HTR-8/SVneo (cell line): ENCODE results near the gene TNK1.

Experiments used
- DNase-seq: peaks from one replicate; pipeline ENCODE4 v3.0.0; 2011; ENCODE audit warnings: low spot score, mixed read lengths; ENCODE audit not compliant: insufficient read length
- FAIRE-seq: peaks from 2 replicates; lab custom pipeline; 2011; peaks lifted over from hg19 to GRCh38; lab: Jason Lieb, UNC

Gene TNK1

DNA sequence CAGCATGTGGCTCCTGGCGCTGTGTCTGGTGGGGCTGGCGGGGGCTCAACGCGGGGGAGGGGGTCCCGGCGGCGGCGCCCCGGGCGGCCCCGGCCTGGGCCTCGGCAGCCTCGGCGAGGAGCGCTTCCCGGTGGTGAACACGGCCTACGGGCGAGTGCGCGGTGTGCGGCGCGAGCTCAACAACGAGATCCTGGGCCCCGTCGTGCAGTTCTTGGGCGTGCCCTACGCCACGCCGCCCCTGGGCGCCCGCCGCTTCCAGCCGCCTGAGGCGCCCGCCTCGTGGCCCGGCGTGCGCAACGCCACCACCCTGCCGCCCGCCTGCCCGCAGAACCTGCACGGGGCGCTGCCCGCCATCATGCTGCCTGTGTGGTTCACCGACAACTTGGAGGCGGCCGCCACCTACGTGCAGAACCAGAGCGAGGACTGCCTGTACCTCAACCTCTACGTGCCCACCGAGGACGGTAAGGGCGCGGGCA lies 27.4 kb downstream of the TNK1 start:
- DNase-seq, result no peak

DNA sequence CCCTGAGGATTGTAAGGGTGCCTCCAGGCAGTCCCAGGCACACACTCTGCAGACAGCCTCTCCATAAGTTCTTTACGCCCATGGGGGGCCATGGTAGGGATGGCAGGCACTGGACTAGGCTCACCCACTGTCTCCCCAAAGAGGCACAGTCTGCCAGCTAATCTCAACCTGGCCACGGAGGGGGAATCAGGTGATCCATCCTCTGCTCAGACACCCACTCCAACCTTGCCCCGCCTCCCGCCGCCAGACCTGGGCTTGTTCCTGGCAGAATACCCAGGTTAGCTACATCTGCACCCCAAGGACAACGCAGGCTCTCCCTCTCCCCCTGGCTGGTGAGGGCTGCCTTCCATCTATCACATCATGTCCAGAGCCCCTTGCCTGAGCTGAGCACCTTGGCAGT lies 28.0 kb downstream of the TNK1 start:
- DNase-seq (no peak), FAIRE-seq (no peak)

More for the DNA sequence above, 27.4 kb downstream of the TNK1 start:
- no peak for FAIRE-seq

DNA sequence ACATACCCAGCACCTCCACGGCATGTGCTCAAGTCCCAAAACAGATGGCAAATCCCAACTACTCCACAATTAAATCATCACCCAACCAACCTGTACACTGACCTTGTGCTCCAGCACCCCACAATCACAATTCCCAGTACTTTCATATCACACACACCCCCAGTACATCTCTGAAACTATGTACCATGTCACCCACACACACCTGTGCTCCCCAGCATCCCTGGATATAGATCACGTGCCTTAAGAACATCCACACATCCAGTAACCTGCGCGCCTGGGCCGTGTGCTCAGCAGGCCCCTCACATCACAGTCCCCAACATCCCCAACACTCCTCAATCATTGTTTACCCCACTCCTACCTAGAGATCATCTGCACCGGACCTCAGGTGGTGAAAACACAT lies 28.8 kb downstream of the TNK1 start:
- DNase-seq (no peak), FAIRE-seq (no peak)

- no peak for FAIRE-seq
Observed at GRCh38 chr17:7410634-7411426, 29.9 kb downstream of the TNK1 start.

GRCh38 chr17:7411427-7411750 lies 30.5 kb downstream of the TNK1 start:
- FAIRE-seq (no peak), DNase-seq (no peak)

More at GRCh38 chr17:7410634-7411426, 29.9 kb downstream of the TNK1 start:
- no peak for DNase-seq

- peak; percentile 16 for FAIRE-seq
- peak; percentile 45 for DNase-seq
Observed at GRCh38 chr17:7413346-7413985, 32.6 kb downstream of the TNK1 start.

GRCh38 chr17:7414837-7415236 lies 33.9 kb downstream of the TNK1 start:
- no peak for FAIRE-seq
- no peak for DNase-seq

DNA sequence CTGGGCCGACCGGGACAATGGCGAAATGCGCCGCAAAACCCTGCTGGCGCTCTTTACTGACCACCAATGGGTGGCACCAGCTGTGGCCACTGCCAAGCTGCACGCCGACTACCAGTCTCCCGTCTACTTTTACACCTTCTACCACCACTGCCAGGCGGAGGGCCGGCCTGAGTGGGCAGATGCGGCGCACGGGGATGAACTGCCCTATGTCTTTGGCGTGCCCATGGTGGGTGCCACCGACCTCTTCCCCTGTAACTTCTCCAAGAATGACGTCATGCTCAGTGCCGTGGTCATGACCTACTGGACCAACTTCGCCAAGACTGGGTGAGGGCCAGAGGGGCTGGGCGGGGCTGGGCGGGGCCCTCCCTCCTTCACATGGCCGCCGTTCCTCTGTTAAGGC lies 34.9 kb downstream of the TNK1 start:
- no peak for DNase-seq
- FAIRE-seq, result no peak

DNA sequence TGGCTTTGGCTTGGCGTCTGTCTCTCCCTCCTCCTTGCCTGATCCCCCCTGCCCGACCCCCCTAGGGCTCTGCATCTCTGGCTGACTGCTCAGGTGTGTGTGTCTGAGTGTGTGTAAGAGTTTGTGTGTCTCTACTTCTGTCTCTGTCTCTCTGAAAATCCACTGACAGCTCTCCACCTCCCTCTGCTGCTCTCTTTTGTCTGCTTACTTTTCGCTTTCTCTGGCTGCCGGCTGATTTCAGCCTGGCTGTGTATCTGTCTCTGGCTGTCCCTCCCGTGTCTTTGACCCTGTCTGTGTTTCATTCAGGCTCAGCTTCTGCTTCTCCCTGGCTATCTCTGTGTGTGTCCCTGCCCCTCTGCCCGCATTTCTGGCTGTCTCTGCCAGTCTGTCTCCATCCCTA lies 35.4 kb downstream of the TNK1 start:
- DNase-seq (no peak), FAIRE-seq (no peak)

DNA sequence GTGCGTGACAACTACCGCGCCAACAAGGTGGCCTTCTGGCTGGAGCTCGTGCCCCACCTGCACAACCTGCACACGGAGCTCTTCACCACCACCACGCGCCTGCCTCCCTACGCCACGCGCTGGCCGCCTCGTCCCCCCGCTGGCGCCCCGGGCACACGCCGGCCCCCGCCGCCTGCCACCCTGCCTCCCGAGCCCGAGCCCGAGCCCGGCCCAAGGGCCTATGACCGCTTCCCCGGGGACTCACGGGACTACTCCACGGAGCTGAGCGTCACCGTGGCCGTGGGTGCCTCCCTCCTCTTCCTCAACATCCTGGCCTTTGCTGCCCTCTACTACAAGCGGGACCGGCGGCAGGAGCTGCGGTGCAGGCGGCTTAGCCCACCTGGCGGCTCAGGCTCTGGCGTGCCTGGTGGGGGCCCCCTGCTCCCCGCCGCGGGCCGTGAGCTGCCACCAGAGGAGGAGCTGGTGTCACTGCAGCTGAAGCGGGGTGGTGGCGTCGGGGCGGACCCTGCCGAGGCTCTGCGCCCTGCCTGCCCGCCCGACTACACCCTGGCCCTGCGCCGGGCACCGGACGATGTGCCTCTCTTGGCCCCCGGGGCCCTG lies 36.3 kb downstream of the TNK1 start:
- DNase-seq, result no peak
- FAIRE-seq, result no peak

- no peak for DNase-seq
- no peak for FAIRE-seq
Observed at GRCh38 chr17:7418472-7419152, 37.7 kb downstream of the TNK1 start.

DNA sequence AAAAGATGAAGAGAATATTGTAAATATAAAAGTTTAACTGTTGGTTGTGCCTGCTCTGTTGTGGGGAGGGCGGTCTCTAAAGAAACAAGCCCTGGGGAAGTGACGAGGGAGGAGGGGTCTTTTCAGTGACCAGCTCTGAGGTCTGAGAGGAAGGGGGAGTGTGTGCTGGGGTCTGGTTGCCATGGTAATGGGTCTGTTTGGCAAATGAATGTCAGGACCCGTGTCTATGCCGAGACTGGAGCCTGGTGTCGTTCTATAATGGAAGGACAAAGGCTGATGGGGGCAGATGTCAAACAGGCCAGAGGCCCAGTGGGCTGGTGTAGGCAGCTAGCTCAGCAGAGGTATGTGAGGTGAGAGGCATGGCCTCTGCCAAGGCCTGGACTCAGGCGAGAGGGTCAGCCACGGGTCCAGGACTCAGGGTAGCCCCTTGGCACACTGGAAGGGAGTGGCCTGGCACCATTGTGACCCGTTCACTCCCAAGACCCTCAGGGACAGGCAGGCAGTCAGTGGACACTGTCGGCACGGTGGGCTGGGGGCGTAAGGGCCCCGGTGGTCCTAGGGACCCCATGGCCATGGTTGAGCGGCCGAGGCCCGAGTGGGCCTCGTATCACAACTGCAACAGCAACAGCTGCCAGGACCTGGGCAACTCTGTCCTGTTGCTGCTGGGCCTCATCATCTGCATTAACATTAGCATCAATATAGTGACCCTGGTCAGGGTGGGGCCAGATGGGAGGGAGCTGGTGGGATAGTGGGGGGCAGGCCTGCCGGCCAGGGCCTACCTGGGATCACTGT lies 39.1 kb downstream of the TNK1 start, which contains the start of gene SPEM1:
SPEM1 (plus strand) TSS at position 506 of the 792 bp plus-strand sequence; CDS start at position 567, 61 bp downstream.
- FAIRE-seq, result no peak

GRCh38 chr17:7421186-7421585 lies 40.3 kb downstream of the TNK1 start:
- DNase-seq (no peak), FAIRE-seq (no peak)

More for the DNA sequence above, 39.1 kb downstream of the TNK1 start, which contains the start of gene SPEM1:
- DNase-seq, result no peak

GRCh38 chr17:7423679-7424078 lies 42.8 kb downstream of the TNK1 start:
- DNase-seq (no peak), FAIRE-seq (peak; percentile 38)

GRCh38 chr17:7425316-7425715 lies 44.4 kb downstream of the TNK1 start, which contains the start of gene SPEM2:
Gene SPEM2 (plus strand): TSS chr17:7425616. CDS start chr17:7425689, 73 bp downstream.
- DNase-seq (no peak), FAIRE-seq (no peak)

GRCh38 chr17:7425756-7426155 lies 44.9 kb downstream of the TNK1 start:
- FAIRE-seq, result no peak
- no peak for DNase-seq

DNA sequence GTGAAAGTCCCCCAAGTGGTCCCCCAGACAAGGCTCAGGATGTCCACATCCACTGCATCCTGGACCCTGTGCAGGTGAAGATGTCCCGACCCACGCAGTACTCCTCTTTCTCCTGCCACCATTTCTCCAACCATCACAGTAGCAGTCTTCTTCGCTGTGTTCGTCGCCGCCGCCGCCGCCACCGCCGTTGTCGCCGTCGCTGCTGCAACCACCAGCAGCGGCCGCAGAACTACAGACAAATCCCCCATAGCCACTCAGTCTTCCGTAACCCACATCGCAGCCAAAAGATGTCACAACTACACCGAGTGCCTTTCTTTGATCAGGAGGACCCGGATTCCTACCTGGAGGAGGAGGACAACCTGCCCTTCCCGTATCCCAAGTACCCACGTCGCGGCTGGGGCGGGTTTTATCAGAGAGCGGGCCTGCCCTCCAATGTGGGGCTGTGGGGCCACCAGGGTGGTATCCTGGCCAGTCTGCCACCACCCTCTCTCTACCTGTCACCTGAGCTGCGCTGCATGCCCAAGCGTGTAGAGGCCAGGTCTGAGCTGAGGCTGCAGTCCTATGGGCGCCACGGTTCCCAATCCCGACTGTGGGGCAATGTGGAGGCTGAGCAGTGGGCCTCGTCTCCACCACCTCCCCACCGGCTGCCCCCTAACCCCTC lies 45.4 kb downstream of the TNK1 start:
- FAIRE-seq (no peak), DNase-seq (no peak)

- FAIRE-seq (no peak), DNase-seq (no peak)
Observed at GRCh38 chr17:7426896-7427489, 46.1 kb downstream of the TNK1 start.

GRCh38 chr17:7427549-7427948 lies 46.7 kb downstream of the TNK1 start:
- no peak for DNase-seq
- FAIRE-seq, result no peak
